Natural killer cell (primary cell): ENCODE measurements around the gene G3BP2. TPM values are rescaled to one million over a fixed set of nuclear protein-coding genes. Genes with fewer than 3 reads are reported as not detected.

ENCODE experiments used
- ATAC-seq, 3 donors: fragments of 150-1000 bp in 2 of 3; fragments of 200-7000 bp in 1 of 3; cut with Tn5 transposase; 1 replicate in 1 of 3; 2 replicates in 2 of 3; pipeline ENCODE4 v1.10.0; 2021; ENCODE audit warnings: mild to moderate bottlenecking in 2 of 3, moderate library complexity in 2 of 3
- DNase-seq, 2 donors: peaks; one replicate each; pipeline versions ENCODE4 v3.0.0 to v3.0.0-alpha.2; 2013 to 2021; ENCODE audit warnings: mixed read lengths in 1 of 2
- H3K27ac ChIP-seq: one replicate; pipeline ENCODE4 v1.5.1; 2013; ENCODE audit warnings: mild to moderate bottlenecking, low read length
- H3K27me3 ChIP-seq: one replicate; pipeline ENCODE4 v1.6.1; 2013; ENCODE audit warnings: low read length; ENCODE audit not compliant: control insufficient read depth, insufficient read depth
- H3K36me3 ChIP-seq: one replicate; pipeline ENCODE4 v1.6.1; 2013; ENCODE audit warnings: low read length; ENCODE audit not compliant: control insufficient read depth, insufficient read depth
- H3K4me1 ChIP-seq: one replicate; pipeline ENCODE4 v1.6.1; 2013; ENCODE audit warnings: low read length; ENCODE audit not compliant: control insufficient read depth, insufficient read depth
- H3K4me3 ChIP-seq: one replicate; pipeline ENCODE4 v1.5.1; 2013; ENCODE audit warnings: low read length
- H3K9me3 ChIP-seq: one replicate; pipeline ENCODE4 v1.6.1; 2013; ENCODE audit warnings: low read length; ENCODE audit not compliant: control insufficient read depth, insufficient read depth
- H3K27ac Mint-ChIP-seq, 2 donors: one replicate each; pipeline ENCODE4 v1.8.0; 2022; ENCODE audit warnings: mild to moderate bottlenecking in 2 of 2, mixed read lengths in 2 of 2, moderate library complexity in 1 of 2
- H3K27me3 Mint-ChIP-seq, 2 donors: one replicate each; pipeline ENCODE4 v1.8.0; 2022; ENCODE audit warnings: low read depth in 2 of 2, mixed read lengths in 2 of 2
- H3K36me3 Mint-ChIP-seq: one replicate; pipeline ENCODE4 v1.8.0; 2022; ENCODE audit warnings: mixed read lengths
- H3K4me1 Mint-ChIP-seq, 2 donors: one replicate each; pipeline ENCODE4 v1.8.0; 2022; ENCODE audit warnings: mixed read lengths in 2 of 2
- H3K4me3 Mint-ChIP-seq: one replicate; pipeline ENCODE4 v1.8.0; 2022; ENCODE audit warnings: mild to moderate bottlenecking, moderate library complexity, mixed read lengths
- H3K9me3 Mint-ChIP-seq, 2 donors: one replicate each; pipeline ENCODE4 v1.8.0; 2022; ENCODE audit warnings: mixed read lengths in 2 of 2
- WGBS: methylation state at CpG from one replicate; pipeline ENCODE4 v1.1.7; 2013; ENCODE audit warnings: missing lambda C conversion rate; ENCODE audit not compliant: insufficient coverage; 5-methylcytosine and 5-hydroxymethylcytosine counted together
- intact Hi-C: fragments of 100-400 bp; cut with micrococcal nuclease; formaldehyde crosslinking; loops from one replicate; pipeline ENCODE4 v1.14.2; 2022
- total RNA-seq, 4 donors: library from RNA; stranded (reverse); fragments of 120-200 nt in 1 of 4; gene quantifications; one replicate each; pipeline versions ENCODE4 v1.2.3 to v1.2.4, GENCODE V29; 2013 to 2022
- TF ChIP-seq, protein P1 (sequence below): fragments of 200-600 bp; IDR thresholded peaks from one replicate; pipeline ENCODE4 v1.8.0; 2022; ENCODE audit warnings: antibody characterized with exemption

Gene G3BP2
- total RNA-seq, 3 donors from 2014 or later (not counting 1 experiment from before 2014, with no cell fraction given) = 204 to 233 (median 214) TPM

DNA sequence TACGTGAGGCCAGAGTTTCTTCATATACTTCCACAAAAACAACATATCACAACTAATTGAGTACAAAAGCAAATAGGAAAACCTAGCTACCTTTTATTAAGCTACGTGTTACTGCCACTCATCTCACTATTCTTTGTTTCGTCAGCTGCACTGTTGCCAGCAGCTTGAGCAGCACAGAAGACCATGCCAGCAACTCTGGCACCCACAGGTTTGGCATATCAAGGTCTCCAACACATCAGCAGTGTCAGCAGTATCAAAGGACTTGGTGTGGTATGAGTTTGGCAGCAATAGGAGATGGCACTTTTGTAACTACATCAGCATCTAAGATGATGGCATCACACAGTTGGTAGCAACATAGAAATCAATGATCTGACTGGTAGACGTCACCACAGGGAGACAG, 73.6 kb downstream of the G3BP2 start:
- Mint-ChIP-seq H3K9me3 (no peaks in the 10 kb centered on the region), H3K27ac (no peak overlapping the region), H3K4me1 (no peaks in the 10 kb centered on the region), H3K27me3 (peaks cover 0 to 6% of the 10 kb centered on the region in 2 donors), H3K4me3 (no peak overlapping the region), H3K36me3 (no peaks in the 10 kb centered on the region)
- no peak overlapping the region for H3K4me3 ChIP-seq
- DNase-seq (no peak), ATAC-seq (no peak)
- no peaks in the 10 kb centered on the region for H3K36me3 ChIP-seq
- H3K27me3 ChIP-seq = no peaks in the 10 kb centered on the region
- H3K9me3 ChIP-seq = no peaks in the 10 kb centered on the region
- no peaks in the 10 kb centered on the region for H3K4me1 ChIP-seq
- 96% methylated on average over 4 of the region's 4 CpGs for WGBS
- intact Hi-C loops = no loop called here
- TF ChIP-seq, protein P1, sequence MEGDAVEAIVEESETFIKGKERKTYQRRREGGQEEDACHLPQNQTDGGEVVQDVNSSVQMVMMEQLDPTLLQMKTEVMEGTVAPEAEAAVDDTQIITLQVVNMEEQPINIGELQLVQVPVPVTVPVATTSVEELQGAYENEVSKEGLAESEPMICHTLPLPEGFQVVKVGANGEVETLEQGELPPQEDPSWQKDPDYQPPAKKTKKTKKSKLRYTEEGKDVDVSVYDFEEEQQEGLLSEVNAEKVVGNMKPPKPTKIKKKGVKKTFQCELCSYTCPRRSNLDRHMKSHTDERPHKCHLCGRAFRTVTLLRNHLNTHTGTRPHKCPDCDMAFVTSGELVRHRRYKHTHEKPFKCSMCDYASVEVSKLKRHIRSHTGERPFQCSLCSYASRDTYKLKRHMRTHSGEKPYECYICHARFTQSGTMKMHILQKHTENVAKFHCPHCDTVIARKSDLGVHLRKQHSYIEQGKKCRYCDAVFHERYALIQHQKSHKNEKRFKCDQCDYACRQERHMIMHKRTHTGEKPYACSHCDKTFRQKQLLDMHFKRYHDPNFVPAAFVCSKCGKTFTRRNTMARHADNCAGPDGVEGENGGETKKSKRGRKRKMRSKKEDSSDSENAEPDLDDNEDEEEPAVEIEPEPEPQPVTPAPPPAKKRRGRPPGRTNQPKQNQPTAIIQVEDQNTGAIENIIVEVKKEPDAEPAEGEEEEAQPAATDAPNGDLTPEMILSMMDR = no peak
- no peak overlapping the region for H3K27ac ChIP-seq

DNA sequence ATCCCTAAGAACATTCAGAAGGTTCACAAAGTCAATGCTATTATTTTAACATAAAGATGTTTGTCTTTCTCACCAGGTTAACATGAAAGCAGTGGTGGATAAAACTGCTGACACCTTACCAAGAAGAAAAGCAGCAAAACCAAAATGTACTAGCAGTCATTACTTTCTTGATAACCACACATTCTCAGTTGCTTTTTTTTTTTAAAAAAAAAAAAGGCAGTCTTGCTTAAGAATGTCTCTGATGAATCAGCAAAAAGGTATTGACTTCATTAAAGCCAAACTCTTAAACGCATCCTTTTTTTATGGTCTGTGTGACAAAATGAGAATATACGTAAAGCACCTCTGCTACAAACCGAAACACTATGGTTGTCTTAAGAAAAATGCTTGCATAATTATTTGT, 74.8 kb downstream of the G3BP2 start:
- peak in 2 of 3 donors; percentile 74 for ATAC-seq
- no peak overlapping the region for H3K27ac Mint-ChIP-seq
- no peak overlapping the region for H3K27ac ChIP-seq
- no peaks in the 10 kb centered on the region for H3K9me3 Mint-ChIP-seq
- intact Hi-C loops = no loop called here
- no peaks in the 10 kb centered on the region for H3K27me3 ChIP-seq
- no peak overlapping the region for H3K4me3 ChIP-seq
- no peaks in the 10 kb centered on the region for H3K36me3 Mint-ChIP-seq
- TF ChIP-seq, protein P1 = no peak
- H3K4me1 ChIP-seq = no peaks in the 10 kb centered on the region
- no peaks in the 10 kb centered on the region for H3K4me1 Mint-ChIP-seq
- no peak overlapping the region for H3K4me3 Mint-ChIP-seq
- H3K36me3 ChIP-seq = no peaks in the 10 kb centered on the region
- DNase-seq = no peak
- H3K27me3 Mint-ChIP-seq = peaks cover 0 to 6% of the 10 kb centered on the region in 2 donors
- WGBS = no CpG with 5 or more reads among the region's 3 CpGs
- no peaks in the 10 kb centered on the region for H3K9me3 ChIP-seq

- DNase-seq = no peak
- intact Hi-C loops = no loop called here
- Mint-ChIP-seq H3K9me3 (no peaks in the 10 kb centered on the region), H3K27me3 (peaks cover 0 to 6% of the 10 kb centered on the region in 2 donors), H3K4me3 (no peak overlapping the region), H3K36me3 (no peaks in the 10 kb centered on the region), H3K27ac (no peak overlapping the region), H3K4me1 (no peaks in the 10 kb centered on the region)
- WGBS = 97% methylated on average over 2 of the region's 3 CpGs
- Histone ChIP-seq H3K36me3 (no peaks in the 10 kb centered on the region), H3K9me3 (no peaks in the 10 kb centered on the region), H3K4me3 (no peak overlapping the region), H3K4me1 (no peaks in the 10 kb centered on the region), H3K27ac (no peak overlapping the region), H3K27me3 (no peaks in the 10 kb centered on the region)
- TF ChIP-seq, protein P1 = no peak
- no peak for ATAC-seq
Observed at GRCh38 chr4:75596061-75596460, 77.2 kb downstream of the G3BP2 start.

DNA sequence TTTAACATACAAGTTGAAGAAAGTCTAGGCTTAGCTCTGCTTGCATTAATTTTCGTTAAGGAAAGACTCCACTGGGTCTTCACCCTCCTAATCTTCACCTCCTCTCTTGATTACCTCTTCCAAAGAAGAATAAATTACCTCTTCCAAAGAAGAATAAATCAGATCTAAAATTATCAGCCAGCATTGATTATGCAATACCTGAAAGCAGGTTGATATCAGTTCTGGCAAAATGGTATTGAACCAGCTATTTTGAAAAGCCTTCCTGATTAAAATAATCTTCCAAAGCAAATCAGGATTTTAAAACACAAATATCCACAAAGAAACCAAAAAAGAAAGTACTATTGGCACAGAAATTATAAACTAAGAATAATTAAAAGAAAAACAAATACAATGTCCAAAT, 79.8 kb downstream of the G3BP2 start:
- H3K27ac Mint-ChIP-seq = no peak overlapping the region
- no peaks in the 10 kb centered on the region for H3K36me3 Mint-ChIP-seq
- ATAC-seq = no peak

More for the DNA sequence above, 79.8 kb downstream of the G3BP2 start:
- Mint-ChIP-seq H3K27me3 (peaks cover 0 to 2% of the 10 kb centered on the region in 2 donors), H3K4me1 (no peaks in the 10 kb centered on the region), H3K9me3 (no peaks in the 10 kb centered on the region), H3K4me3 (no peak overlapping the region)
- no peak for DNase-seq
- Histone ChIP-seq H3K27me3 (no peaks in the 10 kb centered on the region), H3K27ac (no peak overlapping the region), H3K36me3 (no peaks in the 10 kb centered on the region), H3K9me3 (no peaks in the 10 kb centered on the region), H3K4me1 (no peaks in the 10 kb centered on the region), H3K4me3 (no peak overlapping the region)
- TF ChIP-seq, protein P1 = no peak
- 86% methylated on average over 1 of the region's 1 CpG for WGBS
- intact Hi-C loops = no loop called here
